Gastroesophageal sphincter (tissue), 4 donors: Measurements from ENCODE around the gene TGFB1. TPM values are rescaled to one million over a fixed set of nuclear protein-coding genes. Genes with fewer than 3 reads are reported as not detected.
A peak's percentile ranks its signal among the peaks of the same experiment; 100 is the strongest.
"Not testable (repeated sequence)": the region's sequence is repeated elsewhere in the genome, so short reads cannot be mapped to it uniquely, and the experiment has no call there.

ENCODE experiments used
- ATAC-seq: fragments of 150-250 bp; one replicate; pipeline ENCODE4 v1.9.1; 2016; ENCODE audit warnings: mild to moderate bottlenecking, moderate library complexity
- H3K27ac ChIP-seq, 4 donors: fragments of 200-600 bp; sonication (generic) in 3 of 4; 1 replicate in 3 of 4; 2 replicates in 1 of 4; pipeline ENCODE4 v1.5.1; 2016 to 2019
- H3K27me3 ChIP-seq: fragments of 200-600 bp; sonication (generic); one replicate; pipeline ENCODE4 v1.5.1; 2019
- H3K36me3 ChIP-seq, 2 donors: fragments of 200-600 bp; sonication (generic); one replicate each; pipeline ENCODE4 v1.5.1; 2019; ENCODE audit warnings: control low read depth in 1 of 2
- H3K4me1 ChIP-seq, 3 donors: fragments of 200-600 bp; sonication (generic); 1 replicate in 2 of 3; 2 replicates in 1 of 3; pipeline ENCODE4 v1.5.1; 2016 to 2019; ENCODE audit warnings: control low read depth in 2 of 3
- H3K4me3 ChIP-seq, 2 donors: fragments of 200-600 bp; sonication (generic); one replicate each; pipeline ENCODE4 v1.5.1; 2019; ENCODE audit warnings: mild to moderate bottlenecking in 1 of 2, moderate library complexity in 1 of 2
- H3K9me3 ChIP-seq, 3 donors: fragments of 200-600 bp; sonication (generic); one replicate each; pipeline ENCODE4 v1.5.1; 2017 to 2019; ENCODE audit warnings: control low read depth in 2 of 3
- EP300 ChIP-seq: sonication (generic); formaldehyde crosslinking; IDR thresholded peaks from one replicate; pipeline ENCODE4 v1.6.1; 2017; ENCODE audit warnings: antibody characterized with exemption, mild to moderate bottlenecking
- POLR2A ChIP-seq, 2 donors: fragments of 450-650 bp; IDR thresholded peaks; one replicate each; pipeline ENCODE4 v1.6.1; 2017; ENCODE audit warnings: antibody characterized with exemption in 2 of 2, mild to moderate bottlenecking in 2 of 2, moderate library complexity in 1 of 2
- POLR2AphosphoS5 ChIP-seq: sonication (generic); formaldehyde crosslinking; IDR thresholded peaks from one replicate; pipeline ENCODE4 v1.6.1; 2017; ENCODE audit warnings: antibody characterized with exemption
- WGBS, 2 donors: methylation state at CpG; one replicate each; pipeline ENCODE4 v1.1.5; 2018; ENCODE audit warnings: low coverage in 1 of 2; 5-methylcytosine and 5-hydroxymethylcytosine counted together
- small RNA-seq, 4 donors: library from RNA; depleted of rRNA; stranded (forward); fragments of <200 nt; gene quantifications; one replicate each; pipeline ENCODE3, GENCODE V24; 2016
- total RNA-seq, 4 donors: library from RNA; depleted of rRNA; stranded (reverse); fragments of >200 nt; gene quantifications; one replicate each; pipeline ENCODE4 v1.1.0, GENCODE V29; 2016
- TF ChIP-seq, protein P1 (sequence below), 4 experiments: fragments of 200-600 bp in 2 of 4; fragments of 450-650 bp in 2 of 4; sonication (generic) in 1 of 4; IDR thresholded peaks; one replicate each; pipeline ENCODE4 v1.5.1; 2017 to 2019; ENCODE audit warnings: antibody characterized with exemption in 4 of 4, mild to moderate bottlenecking in 2 of 4, moderate library complexity in 2 of 4

TGFB1 gene
- total RNA-seq, 4 donors from 2014 or later: 12.9 to 39.3 (median 22.1) TPM

DNA sequence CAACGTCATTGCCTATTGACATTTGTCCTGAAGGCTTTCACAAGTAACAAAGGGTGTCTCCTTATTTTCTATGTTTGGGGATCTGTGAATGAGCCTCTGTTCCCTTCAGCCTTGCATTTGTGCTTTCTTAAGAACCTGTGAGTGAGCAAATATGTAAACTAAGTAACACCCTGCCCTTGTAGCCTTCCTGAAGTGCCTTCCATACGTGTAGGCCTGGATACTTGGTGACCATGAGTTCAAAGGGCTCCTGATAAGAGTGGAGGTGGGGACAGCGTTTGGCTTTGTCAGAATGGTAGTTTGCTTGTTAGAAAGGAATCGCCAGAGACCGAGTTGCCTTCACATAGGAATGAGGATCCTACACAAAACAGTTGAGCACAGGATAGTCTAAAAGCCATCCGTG lies 58.2 kb downstream of the TGFB1 start:
- no peak for TF ChIP-seq POLR2AphosphoS5
- TF ChIP-seq POLR2A (IDR thresholded peaks at IDR 0.05): no peak
- TF ChIP-seq, protein P1, sequence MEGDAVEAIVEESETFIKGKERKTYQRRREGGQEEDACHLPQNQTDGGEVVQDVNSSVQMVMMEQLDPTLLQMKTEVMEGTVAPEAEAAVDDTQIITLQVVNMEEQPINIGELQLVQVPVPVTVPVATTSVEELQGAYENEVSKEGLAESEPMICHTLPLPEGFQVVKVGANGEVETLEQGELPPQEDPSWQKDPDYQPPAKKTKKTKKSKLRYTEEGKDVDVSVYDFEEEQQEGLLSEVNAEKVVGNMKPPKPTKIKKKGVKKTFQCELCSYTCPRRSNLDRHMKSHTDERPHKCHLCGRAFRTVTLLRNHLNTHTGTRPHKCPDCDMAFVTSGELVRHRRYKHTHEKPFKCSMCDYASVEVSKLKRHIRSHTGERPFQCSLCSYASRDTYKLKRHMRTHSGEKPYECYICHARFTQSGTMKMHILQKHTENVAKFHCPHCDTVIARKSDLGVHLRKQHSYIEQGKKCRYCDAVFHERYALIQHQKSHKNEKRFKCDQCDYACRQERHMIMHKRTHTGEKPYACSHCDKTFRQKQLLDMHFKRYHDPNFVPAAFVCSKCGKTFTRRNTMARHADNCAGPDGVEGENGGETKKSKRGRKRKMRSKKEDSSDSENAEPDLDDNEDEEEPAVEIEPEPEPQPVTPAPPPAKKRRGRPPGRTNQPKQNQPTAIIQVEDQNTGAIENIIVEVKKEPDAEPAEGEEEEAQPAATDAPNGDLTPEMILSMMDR (IDR thresholded peaks at IDR 0.05): no peak
- TF ChIP-seq EP300: no peak
- peaks cover 8 to 80% of the 10 kb centered on the region in 2 donors for H3K36me3 ChIP-seq
- H3K4me1 ChIP-seq: peaks cover 9 to 49% (median 35%) of the 10 kb centered on the region in 3 donors
- no peaks in the 10 kb centered on the region for H3K9me3 ChIP-seq
- WGBS, 2 donors: 48 to 67% methylated on average over 3 to 6 of the region's 6 CpGs
- peak overlapping the region in 2 of 4 donors; percentile 78 to 82 for H3K27ac ChIP-seq
- no peaks in the 10 kb centered on the region for H3K27me3 ChIP-seq
- no peak overlapping the region for H3K4me3 ChIP-seq
- no peak for ATAC-seq

DNA sequence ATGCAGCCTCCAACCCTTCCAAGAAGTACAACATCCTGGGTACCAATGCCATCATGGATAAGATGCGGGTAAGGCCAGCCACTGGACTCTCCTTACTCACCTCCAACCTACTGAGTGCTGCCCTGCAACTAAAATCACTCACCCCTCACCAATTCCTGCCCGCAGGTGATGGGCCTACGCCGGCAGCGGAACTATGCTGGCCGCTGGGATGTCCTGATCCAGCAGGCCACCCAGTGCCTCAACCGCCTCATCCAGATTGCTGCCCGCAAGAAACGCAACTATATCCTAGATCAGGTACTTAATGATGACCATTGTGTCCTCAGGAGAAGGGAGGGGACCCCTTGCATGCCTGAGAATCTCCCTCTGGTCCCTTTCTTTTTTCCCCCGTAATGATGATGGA lies 59.3 kb downstream of the TGFB1 start:
- H3K27ac ChIP-seq: no peak overlapping the region
- 98 to 100% methylated on average over 4 to 10 of the region's 10 CpGs for WGBS, 2 donors
- peaks cover 9 to 38% (median 24%) of the 10 kb centered on the region in 3 donors for H3K4me1 ChIP-seq
- H3K4me3 ChIP-seq: no peak overlapping the region
- ATAC-seq: no peak
- peaks cover 8 to 84% of the 10 kb centered on the region in 2 donors for H3K36me3 ChIP-seq
- no peak for TF ChIP-seq POLR2AphosphoS5
- no peak for TF ChIP-seq POLR2A (IDR thresholded peaks at IDR 0.05)
- no peak for TF ChIP-seq EP300
- TF ChIP-seq, protein P1 (IDR thresholded peaks at IDR 0.05): no peak
- no peaks in the 10 kb centered on the region for H3K27me3 ChIP-seq
- H3K9me3 ChIP-seq: no peaks in the 10 kb centered on the region

DNA sequence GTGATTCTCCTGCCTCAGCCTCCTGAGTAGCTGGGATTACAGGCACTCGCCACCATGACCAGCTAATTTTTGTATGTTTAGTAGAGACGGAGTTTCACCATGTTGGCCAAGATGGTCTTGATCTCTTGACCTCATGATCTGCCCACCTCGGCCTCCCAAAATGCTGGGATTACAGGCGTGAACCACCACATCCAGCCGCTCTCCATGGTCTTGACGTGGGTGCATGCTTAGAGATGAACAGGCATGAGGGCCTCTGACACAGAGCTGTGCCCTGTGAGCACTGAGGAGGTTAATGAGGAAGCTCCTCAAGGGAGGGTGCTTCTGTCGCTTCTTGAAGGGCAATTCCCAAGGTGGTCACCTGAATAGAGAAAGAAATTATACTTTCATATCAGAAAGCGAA lies 63.9 kb downstream of the TGFB1 start:
- not testable (repeated sequence) for H3K9me3 ChIP-seq, ATAC-seq, H3K4me1 ChIP-seq, H3K27me3 ChIP-seq, H3K27ac ChIP-seq, H3K4me3 ChIP-seq
- peaks cover 8 to 100% of the 10 kb centered on the region in 2 donors for H3K36me3 ChIP-seq
- WGBS, 2 donors: 70% methylated on average over 4 of the region's 8 CpGs; no CpG with 5 or more reads in 1 of the 2 donors

DNA sequence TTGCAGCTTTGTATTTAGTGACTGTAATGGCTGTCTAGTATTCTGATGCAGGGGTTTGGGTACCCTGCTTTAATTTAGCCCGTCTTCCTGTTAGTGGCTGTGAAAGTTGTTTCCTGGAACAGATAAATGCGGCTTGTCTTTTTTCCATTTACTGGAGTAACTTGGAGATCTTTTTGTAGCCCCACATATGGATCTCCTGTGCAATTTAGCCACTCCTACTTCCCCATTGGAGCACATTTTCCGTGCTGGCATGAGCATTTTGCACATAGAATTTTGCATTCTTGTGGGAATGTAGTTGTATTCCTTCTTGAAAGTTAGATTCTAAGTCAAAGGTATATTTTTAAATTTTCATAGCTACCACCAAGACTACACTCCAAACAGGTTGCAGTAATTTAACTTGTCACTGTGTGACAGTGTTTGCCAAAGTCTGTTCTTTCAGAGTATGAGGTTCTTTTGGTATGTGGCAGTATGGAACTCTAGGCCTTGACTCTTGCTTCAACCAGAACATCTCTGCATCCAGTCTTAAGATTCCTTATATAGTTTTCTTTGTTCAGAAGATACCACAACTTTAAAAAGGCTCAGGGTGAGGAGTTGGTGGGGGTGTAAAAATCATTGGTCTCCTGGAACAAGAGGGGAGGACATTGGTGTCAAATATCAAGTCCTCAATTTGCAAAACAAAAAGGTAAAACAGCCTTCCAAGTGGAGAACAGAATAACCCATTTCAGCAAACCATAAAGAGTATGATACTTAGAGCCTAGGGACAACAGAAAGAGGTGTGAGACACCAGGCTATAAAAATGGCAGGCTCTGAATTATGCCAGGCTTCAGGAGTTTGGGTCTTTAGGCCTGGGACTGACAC lies 64.8 kb downstream of the TGFB1 start:
- TF ChIP-seq, protein P1 (IDR thresholded peaks at IDR 0.05): no peak
- TF ChIP-seq POLR2AphosphoS5 (no peak), POLR2A (IDR thresholded peaks at IDR 0.05) (no peak), EP300 (no peak)
- Histone ChIP-seq H3K36me3 (peaks cover 8 to 100% of the 10 kb centered on the region in 2 donors), H3K27ac (no peak overlapping the region), H3K9me3 (no peaks in the 10 kb centered on the region), H3K4me3 (no peak overlapping the region), H3K27me3 (no peaks in the 10 kb centered on the region), H3K4me1 (peaks cover 0 to 8% (median 0%) of the 10 kb centered on the region in 3 donors)
- 57 to 71% methylated on average over 2 to 3 of the region's 3 CpGs for WGBS, 2 donors
- no peak for ATAC-seq

Small RNAs within 50 kb of the gene (small RNA-seq; reads per million reads assigned to genes)
- gene RN7SL34P: 0 reads per million in 4 donors

Other genes with a start within 250 kb of the TGFB1 start
- gene CYP2F1, start 239.5 kb downstream of the TGFB1 start, total RNA-seq: not detected
- gene CYP2S1, start 160.7 kb downstream of the TGFB1 start, total RNA-seq: 1 to 10 TPM in 3 of 4 donors, not detected in 1; 1.1 to 2.1 (median 1.2) TPM
- gene AXL, start 134.7 kb downstream of the TGFB1 start, total RNA-seq: 100 to 1,000 TPM; 129 to 232 (median 166) TPM
- 100 to 1,000 TPM; 142 to 204 (median 160) TPM for gene HNRNPUL1, start 89.5 kb downstream of the TGFB1 start, total RNA-seq
- 10 to 100 TPM; 11.6 to 18.9 (median 15.9) TPM for gene CCDC97, start 43.8 kb downstream of the TGFB1 start, total RNA-seq
- gene B9D2, start 10.2 kb upstream of the TGFB1 start, total RNA-seq: 10 to 100 TPM in 1 of 4 donors, 1 to 10 TPM in 3; 5.2 to 10.1 (median 6.7) TPM
- 10 to 100 TPM in 2 of 4 donors, 1 to 10 TPM in 2; 7.9 to 17.5 (median 13.3) TPM for gene TMEM91, start 22.6 kb upstream of the TGFB1 start, total RNA-seq
- 10 to 100 TPM; 11.4 to 16.0 (median 14.2) TPM for gene EXOSC5, start 43.4 kb upstream of the TGFB1 start, total RNA-seq
- gene BCKDHA, start 43.9 kb upstream of the TGFB1 start, total RNA-seq: 10 to 100 TPM; 35.0 to 47.9 (median 38.3) TPM
- gene B3GNT8, start 73.5 kb upstream of the TGFB1 start, total RNA-seq: 1 to 10 TPM; 1.9 to 6.1 (median 2.7) TPM
- gene DMAC2, start 86.0 kb upstream of the TGFB1 start, total RNA-seq: 10 to 100 TPM; 37.6 to 67.0 (median 51.4) TPM
- gene ERICH4, start 89.2 kb upstream of the TGFB1 start, total RNA-seq: not detected
- gene CEACAM21, start 222.2 kb upstream of the TGFB1 start, total RNA-seq: 1 to 10 TPM in 1 of 4 donors, not detected in 3; 4.3 TPM